Dedifferentiated amniotic fluid mesenchymal stem cell (primary cell): ENCODE data around the gene XPO4.
"Not testable (repeated sequence)": the region's sequence is repeated elsewhere in the genome, so short reads cannot be mapped to it uniquely, and the experiment has no call there.

ENCODE experiments used
- DNase-seq: peaks from one replicate; pipeline ENCODE4 v3.0.0-alpha.2; 2016; ENCODE audit errors: extremely low spot score

The XPO4 gene

DNA sequence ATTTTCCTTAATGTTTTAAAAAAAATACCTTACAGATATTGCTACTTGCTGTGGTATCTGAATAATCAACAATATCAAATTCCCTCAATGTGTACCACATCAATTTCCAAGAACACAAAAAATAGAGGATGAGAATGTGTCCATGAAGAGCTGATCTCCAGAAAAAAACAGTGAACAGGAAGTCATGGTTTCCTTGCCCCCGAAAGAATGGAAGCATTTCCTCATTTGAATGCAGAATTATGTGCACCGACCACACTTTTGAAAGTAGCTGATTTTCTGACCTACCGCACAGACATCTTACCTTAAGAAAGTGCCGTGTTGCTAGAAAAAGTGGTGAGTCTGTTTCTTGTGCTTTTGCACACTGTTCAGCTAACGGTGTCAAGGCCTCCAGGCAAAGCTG, 115.4 kb downstream of the XPO4 start:
- DNase-seq, result no peak

DNA sequence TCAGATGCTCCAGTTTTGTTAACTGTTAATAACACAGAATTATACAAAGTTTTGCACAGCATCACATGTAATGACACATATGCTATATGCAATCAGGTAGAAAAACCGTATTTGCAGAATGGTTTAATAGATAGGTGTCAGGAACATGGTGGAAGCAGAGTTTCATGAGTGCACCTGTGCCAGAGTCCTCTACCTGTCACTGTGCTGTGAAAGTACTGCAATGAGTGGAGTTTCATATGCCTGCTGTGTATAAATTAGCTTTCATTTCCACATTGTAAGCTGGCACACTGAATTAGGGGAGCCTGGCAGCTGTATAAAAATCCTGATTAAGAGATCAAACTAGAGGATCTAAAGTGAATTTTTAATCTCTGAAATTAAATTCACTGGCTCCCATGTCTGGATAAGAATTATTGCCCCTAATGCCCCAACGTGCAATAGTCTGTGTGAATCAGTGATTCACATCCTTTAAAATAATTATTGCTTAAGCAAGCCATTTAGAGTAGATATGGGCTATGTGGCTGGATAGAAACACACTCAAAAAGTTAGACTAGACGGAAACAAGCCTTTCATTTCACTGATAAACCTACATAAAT, 120.3 kb downstream of the XPO4 start:
- DNase-seq, result no peak

DNA sequence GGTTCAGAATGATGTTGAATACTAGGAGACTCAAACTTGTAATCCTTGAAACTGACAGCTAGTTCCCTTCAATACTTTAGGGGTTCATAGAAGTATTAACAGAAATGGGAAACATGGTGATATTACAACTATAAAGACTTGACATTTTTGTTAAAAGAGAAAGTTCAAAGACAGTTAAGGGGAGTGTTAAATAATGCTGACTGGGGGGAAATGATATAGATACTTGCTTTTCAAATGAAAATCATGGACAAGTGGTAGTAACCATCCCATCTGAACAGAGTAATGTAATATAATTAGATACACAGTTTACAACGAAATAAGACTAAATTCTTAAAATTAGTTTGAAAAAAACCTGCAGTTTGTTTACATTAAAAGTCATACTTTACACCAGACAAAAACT, 122.2 kb downstream of the XPO4 start:
- no peak for DNase-seq

- DNase-seq, result no peak
Observed at GRCh38 chr13:20779405-20779804, 123.1 kb downstream of the XPO4 start.

- no peak for DNase-seq
Observed at GRCh38 chr13:20778311-20778710, 124.2 kb downstream of the XPO4 start.

- DNase-seq, result no peak
Observed at GRCh38 chr13:20776751-20777150, 125.8 kb downstream of the XPO4 start.

- DNase-seq, result no peak
Observed at GRCh38 chr13:20775961-20776360, 126.6 kb downstream of the XPO4 start.

- no peak for DNase-seq
Observed at GRCh38 chr13:20774746-20775145, 127.8 kb downstream of the XPO4 start.

- peak; percentile 88 for DNase-seq
Observed at GRCh38 chr13:20773194-20774080, 129.1 kb downstream of the XPO4 start, which contains the start of gene EEF1AKMT1. TSS of gene EEF1AKMT1 (minus strand) at chr13:20773961. CDS start at chr13:20757598, 16,363 bp downstream.

DNA sequence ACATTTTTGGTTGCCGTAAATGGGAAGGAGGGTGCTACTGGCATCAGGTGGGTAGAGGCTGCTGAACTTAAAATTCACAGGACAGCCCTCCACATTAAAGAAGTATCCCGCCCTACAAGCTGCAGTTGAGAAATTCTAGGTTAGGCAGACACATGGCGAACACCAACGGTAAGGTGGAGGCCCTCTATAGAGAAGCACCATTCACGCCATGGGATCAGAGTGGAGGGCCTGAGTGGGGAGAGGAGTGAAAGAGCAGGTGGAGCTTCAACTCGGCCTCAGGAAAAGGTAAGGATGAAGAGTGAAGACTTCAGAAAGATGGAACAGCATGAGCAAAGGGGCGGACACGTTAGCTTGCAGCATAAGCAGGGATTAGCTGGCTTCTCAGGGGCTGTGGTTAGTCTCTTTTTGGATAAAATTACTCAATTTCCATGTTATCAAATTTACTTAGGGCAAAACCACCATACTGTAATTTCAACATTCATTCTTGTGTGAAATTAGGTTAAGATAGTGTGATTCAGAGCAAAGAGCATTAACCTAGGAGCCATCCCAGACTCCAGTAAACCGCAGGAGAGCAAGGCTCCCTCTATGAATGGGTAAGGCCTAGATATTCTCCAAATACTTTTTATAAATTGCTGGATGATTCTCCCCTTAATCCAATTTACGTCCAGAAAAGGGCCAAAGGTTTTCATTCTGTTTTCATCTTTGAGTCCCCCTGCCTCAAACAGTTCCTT, 130.0 kb downstream of the XPO4 start:
- DNase-seq, result no peak

- no peak for DNase-seq
Observed at GRCh38 chr13:20769834-20770233, 132.7 kb downstream of the XPO4 start.

DNA sequence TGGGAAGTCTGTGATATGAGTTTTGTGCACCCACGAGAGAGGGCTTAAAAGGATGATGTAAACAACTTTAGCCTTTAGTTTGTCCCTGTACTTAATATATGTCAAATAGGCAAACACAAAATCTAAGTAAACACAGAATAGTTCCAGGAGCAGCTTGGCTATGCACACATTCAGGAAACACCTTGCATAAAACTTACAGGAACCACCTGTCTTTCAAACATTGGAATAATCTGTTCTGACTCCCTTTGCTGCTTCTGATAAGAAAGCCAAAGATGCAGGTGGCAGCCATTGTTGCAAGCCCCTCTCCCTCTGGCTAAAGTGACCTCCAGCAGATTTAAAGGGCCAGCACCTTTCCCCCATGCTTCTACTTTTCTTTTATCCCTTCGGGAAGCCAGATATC, 133.5 kb downstream of the XPO4 start:
- no peak for DNase-seq

DNA sequence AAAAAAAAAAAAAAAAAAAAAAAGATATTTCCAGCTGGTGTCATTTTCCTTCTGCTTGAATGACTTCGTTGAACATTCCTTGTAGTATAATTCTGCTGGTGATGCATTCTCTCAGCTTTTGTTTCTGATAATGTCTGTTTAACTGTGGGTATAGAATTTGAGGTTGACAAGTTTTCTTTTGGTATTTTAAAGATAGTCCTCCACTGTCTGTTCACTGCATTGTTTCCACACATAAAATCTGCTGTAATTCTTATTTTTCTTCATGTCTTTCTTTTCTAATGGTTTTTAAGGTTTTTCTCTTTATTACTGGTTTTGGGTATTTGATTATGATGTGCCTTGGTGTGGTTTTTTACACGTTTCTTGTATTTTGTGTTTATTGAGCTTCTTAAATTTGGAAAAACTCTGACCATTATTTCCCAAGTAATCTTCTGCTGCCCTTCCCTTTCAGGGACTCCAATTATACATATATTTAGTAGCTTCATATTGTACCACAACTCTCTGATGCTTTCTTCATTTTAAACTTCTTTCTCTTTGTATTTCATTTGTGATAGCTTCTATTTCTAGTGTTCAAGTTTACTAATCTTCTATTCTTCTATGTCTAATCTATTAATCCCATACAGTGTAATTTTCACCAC, 135.1 kb downstream of the XPO4 start:
- no peak for DNase-seq

DNA sequence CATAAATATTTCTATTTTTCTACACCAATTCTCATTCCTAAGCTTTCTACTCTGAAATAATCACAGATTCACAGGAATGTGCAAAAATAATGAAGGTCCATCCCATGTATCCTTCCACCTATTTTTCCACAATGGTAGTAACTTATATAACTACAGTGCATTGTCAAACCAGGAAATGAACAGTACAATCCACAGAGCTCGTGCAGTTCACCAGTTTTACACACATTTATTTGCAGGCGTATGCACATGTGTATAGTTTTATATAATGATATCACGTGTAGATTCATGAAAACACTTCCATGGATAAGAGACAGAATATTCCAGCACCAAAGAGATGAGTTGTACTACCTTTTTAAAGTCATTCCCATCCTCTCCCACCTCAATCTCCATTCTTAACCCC, 141.7 kb downstream of the XPO4 start:
- DNase-seq, result no peak

- no peak for DNase-seq
Observed at GRCh38 chr13:20754009-20754408, 148.5 kb downstream of the XPO4 start.

DNA sequence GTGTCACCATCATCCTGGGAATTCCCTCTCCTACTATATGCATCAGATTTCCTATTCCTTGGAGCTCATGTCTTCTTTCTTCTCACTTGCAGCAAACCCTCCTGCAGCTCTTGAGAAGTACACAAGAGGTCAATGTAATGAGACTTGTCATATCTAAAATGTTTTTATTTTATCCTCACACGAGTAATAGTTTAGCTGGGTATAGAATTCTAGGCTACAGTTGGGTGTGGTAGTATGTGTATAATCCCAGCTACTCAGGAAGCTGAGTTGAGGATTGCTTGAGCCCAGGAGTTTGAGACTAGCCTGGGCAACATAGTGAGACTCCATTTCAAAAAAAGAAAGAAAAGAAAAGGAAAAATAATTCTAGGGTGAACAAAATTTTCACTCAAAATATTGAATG, 153.2 kb downstream of the XPO4 start:
- no peak for DNase-seq

DNA sequence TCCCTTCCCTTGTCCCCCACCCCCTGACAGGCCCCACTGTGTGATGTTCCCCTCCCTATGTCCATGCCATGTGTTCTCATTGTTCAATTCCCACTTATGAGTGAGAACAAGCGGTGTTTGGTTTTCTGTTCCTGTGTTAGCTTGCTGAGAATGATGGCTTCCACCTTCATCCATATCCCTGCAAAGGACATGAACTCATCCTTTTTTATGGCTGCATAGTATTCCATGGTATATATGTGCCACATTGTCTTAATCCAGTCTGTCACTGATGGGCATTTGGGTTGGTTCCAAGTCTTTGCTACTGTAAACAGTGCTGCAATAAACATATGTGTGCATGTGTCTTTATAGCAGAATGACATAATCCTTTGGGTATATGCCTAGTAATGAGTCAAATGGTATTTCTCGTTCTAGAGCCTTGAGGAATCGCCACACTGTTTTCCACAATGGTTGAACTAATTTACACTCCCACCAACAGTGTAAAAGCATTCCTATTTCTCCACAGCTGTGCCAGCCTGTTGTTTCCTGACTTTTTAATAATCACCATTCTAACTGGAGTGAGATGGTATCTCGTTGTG, 158.6 kb downstream of the XPO4 start:
- DNase-seq, result not testable (repeated sequence)

- no peak for DNase-seq
Observed at GRCh38 chr13:20740021-20740420, 162.5 kb downstream of the XPO4 start.

DNA sequence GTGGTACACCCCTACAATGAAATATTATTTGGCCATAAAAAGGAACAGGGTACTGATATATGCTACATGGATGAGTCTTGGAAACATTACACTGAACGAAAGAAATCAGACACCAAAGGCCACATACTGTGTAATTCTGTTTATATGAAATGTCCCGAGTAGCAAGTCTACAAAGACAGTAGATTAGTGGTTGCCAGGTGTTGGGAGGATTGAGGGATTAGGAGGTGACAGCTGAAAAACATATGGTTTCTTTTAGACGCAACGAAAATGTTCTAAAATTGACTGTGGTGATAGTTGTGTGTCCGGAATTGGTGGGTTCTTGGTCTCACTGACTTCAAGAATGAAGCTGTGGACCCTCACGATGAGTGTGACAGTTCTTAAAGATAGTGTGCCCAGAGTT, 163.9 kb downstream of the XPO4 start:
- DNase-seq, result no peak

GRCh38 chr13:20729633-20730585, 172.6 kb downstream of the XPO4 start:
- DNase-seq, result no peak
